ENCODE results near the gene ATXN7L1. TPM values are rescaled to one million over a fixed set of nuclear protein-coding genes. Genes with fewer than 3 reads are reported as not detected.

ATXN7L1 gene
- total RNA-seq, 1 donor from 2014 or later = 16.3 TPM

GRCh38 chr7:105648561-105649401 is 227.6 kb downstream of the ATXN7L1 start:
- DNase-seq (ENCODE audit: low spot score) = peak; percentile 22

- DNase-seq (ENCODE audit: low spot score) = no peak
Measured at GRCh38 chr7:105647591-105647990, 228.8 kb downstream of the ATXN7L1 start.

- no peak for DNase-seq (ENCODE audit: low spot score)
Measured at GRCh38 chr7:105644937-105645336, 231.5 kb downstream of the ATXN7L1 start.

- DNase-seq (ENCODE audit: low spot score) = no peak
Measured at GRCh38 chr7:105643851-105644250, 232.5 kb downstream of the ATXN7L1 start.

GRCh38 chr7:105643384-105643783 is 233.0 kb downstream of the ATXN7L1 start:
- DNase-seq (ENCODE audit: low spot score) = no peak

GRCh38 chr7:105642264-105642663 is 234.1 kb downstream of the ATXN7L1 start:
- no peak for DNase-seq (ENCODE audit: low spot score)

- no peak for DNase-seq (ENCODE audit: low spot score)
Measured at GRCh38 chr7:105640956-105641810, 235.2 kb downstream of the ATXN7L1 start.

GRCh38 chr7:105639667-105640493 is 236.5 kb downstream of the ATXN7L1 start:
- no peak for DNase-seq (ENCODE audit: low spot score)

- no peak for DNase-seq (ENCODE audit: low spot score)
Measured at GRCh38 chr7:105638902-105639495, 237.4 kb downstream of the ATXN7L1 start.

GRCh38 chr7:105638334-105638733 is 238.1 kb downstream of the ATXN7L1 start:
- no peak for DNase-seq (ENCODE audit: low spot score)

- DNase-seq (ENCODE audit: low spot score) = no peak
Measured at GRCh38 chr7:105637755-105638154, 238.6 kb downstream of the ATXN7L1 start.

- no peak for DNase-seq (ENCODE audit: low spot score)
Measured at GRCh38 chr7:105636982-105637381, 239.4 kb downstream of the ATXN7L1 start.

GRCh38 chr7:105635197-105635596 is 241.2 kb downstream of the ATXN7L1 start:
- DNase-seq (ENCODE audit: low spot score) = no peak

GRCh38 chr7:105625986-105626385 is 250.4 kb downstream of the ATXN7L1 start:
- no peak for DNase-seq (ENCODE audit: low spot score)

GRCh38 chr7:105623906-105624305 is 252.5 kb downstream of the ATXN7L1 start:
- no peak for DNase-seq (ENCODE audit: low spot score)

GRCh38 chr7:105623378-105623777 is 253.0 kb downstream of the ATXN7L1 start:
- DNase-seq (ENCODE audit: low spot score) = no peak

- no peak for DNase-seq (ENCODE audit: low spot score)
Measured at GRCh38 chr7:105622106-105622731, 254.2 kb downstream of the ATXN7L1 start.

- DNase-seq (ENCODE audit: low spot score) = peak; percentile 44
Measured at GRCh38 chr7:105621617-105622016, 254.8 kb downstream of the ATXN7L1 start.

GRCh38 chr7:105621176-105621575 is 255.2 kb downstream of the ATXN7L1 start:
- no peak for DNase-seq (ENCODE audit: low spot score)

GRCh38 chr7:105619590-105619989 is 256.8 kb downstream of the ATXN7L1 start:
- DNase-seq (ENCODE audit: low spot score) = no peak

GRCh38 chr7:105618016-105618296 is 258.4 kb downstream of the ATXN7L1 start:
- no peak for DNase-seq (ENCODE audit: low spot score)
